Measurements from ENCODE around the gene TMEM245. TPM values are rescaled to one million over a fixed set of nuclear protein-coding genes. Genes with fewer than 3 reads are reported as not detected.

The TMEM245 gene
- total and polyA plus RNA-seq, 2 donors (not counting 3 experiments of a cell fraction or from before 2014, with no cell fraction given), result 44.2 to 48.0 TPM

DNA sequence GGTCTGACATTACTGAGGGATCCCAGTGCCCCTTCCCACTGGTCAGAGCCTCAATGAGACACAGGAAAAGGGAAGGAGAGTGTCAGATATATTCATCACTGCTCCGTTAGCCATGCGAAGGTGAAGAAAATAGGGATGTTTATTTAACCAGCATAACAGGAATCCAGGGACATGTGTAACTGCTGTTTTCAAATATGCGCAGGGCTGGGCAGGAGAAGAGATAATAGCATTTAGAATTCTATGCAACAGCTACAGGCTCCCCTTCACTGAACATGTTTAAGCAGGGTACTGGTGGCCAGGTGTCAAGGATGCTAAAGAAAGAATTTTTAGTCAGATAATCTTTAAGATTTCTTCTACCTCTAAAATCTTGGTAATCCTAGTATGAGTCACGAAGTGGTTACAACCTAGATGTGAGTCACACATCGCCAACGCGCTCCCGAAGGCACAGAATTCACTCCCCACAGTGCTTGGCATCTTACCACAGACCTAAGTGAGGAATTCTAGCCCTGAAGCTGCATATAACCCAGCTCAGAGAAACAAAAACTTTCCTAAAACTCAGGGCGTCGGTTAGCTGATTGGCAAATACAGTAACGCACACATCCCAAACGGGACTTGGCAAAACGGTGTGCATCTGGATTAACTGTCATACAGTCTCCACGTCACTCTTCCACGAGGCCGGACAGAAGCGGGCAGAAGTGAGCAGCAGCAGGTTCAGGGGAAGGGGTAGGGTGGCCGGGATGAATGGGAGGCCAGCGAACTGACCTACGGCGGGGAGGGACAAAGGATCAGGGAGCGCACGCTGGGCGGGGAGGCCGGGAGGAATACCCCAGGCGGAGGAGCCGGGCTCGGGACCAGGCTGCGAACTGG, 107.5 kb downstream of the TMEM245 start:
- FAIRE-seq, result peak; percentile 87
- CTCF ChIA-PET, result interaction anchor here (1.7 to 3.3 kb wide), 3 partner anchors 15 to 58 kb away, joined by 6 to 16 read pairs (median 7); no protein-coding TSS in a partner anchor
- TF ChIP-seq MAX (IDR thresholded peaks at IDR 0.05; ENCODE audit: insufficient read depth, insufficient read length) (no peak), POLR2AphosphoS5 (IDR thresholded peaks at IDR 0.05; ENCODE audit: insufficient read depth, low read depth, low read length) (no peak), JUN (IDR thresholded peaks at IDR 0.05; ENCODE audit: borderline replicate concordance, insufficient read depth, insufficient read length, low read depth) (peak; percentile 95), FOS (IDR thresholded peaks at IDR 0.05; ENCODE audit: borderline replicate concordance, insufficient read depth, low read length) (peak; percentile 95), EZH2 (IDR thresholded peaks at IDR 0.05; ENCODE audit: borderline replicate concordance, low read depth, low read length, severe bottlenecking) (no peak), MYC (IDR thresholded peaks at IDR 0.05; ENCODE audit: low read depth, low read length) (no peak), GATA2 (IDR thresholded peaks at IDR 0.05; ENCODE audit: insufficient read depth, insufficient read length, low read depth, low read length) (peak; percentile 54), POLR2A (IDR thresholded peaks at IDR 0.05; ENCODE audit: low read depth, low read length) (no peak)
- TF ChIP-seq, protein P1, sequence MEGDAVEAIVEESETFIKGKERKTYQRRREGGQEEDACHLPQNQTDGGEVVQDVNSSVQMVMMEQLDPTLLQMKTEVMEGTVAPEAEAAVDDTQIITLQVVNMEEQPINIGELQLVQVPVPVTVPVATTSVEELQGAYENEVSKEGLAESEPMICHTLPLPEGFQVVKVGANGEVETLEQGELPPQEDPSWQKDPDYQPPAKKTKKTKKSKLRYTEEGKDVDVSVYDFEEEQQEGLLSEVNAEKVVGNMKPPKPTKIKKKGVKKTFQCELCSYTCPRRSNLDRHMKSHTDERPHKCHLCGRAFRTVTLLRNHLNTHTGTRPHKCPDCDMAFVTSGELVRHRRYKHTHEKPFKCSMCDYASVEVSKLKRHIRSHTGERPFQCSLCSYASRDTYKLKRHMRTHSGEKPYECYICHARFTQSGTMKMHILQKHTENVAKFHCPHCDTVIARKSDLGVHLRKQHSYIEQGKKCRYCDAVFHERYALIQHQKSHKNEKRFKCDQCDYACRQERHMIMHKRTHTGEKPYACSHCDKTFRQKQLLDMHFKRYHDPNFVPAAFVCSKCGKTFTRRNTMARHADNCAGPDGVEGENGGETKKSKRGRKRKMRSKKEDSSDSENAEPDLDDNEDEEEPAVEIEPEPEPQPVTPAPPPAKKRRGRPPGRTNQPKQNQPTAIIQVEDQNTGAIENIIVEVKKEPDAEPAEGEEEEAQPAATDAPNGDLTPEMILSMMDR (IDR thresholded peaks at IDR 0.05; ENCODE audit: extremely low read depth in 1 of 2, insufficient read depth in 1 of 2, low read depth in 1 of 2, low read length in 2 of 2), result no peak
- Histone ChIP-seq H3K4me1 (ENCODE audit: control insufficient read depth, extremely low read depth, insufficient read depth, low read length) (peaks cover 40% of the 10 kb centered on the region), H3K4me2 (ENCODE audit: insufficient read depth, low read length) (peak overlapping the region; percentile 61), H3K9me1 (replicated peaks; ENCODE audit: control insufficient read depth, extremely low read depth, insufficient read depth, low read length) (no peaks in the 10 kb centered on the region), H3K9me3 (replicated peaks; ENCODE audit: control insufficient read depth, insufficient read depth, low read length) (no peaks in the 10 kb centered on the region), H3K27me3 (ENCODE audit: control insufficient read depth in 2 of 2, insufficient read depth in 2 of 2, low read length in 2 of 2) (no peaks in the 10 kb centered on the region), H4K20me1 (replicated peaks; ENCODE audit: control insufficient read depth, extremely low read depth, insufficient read depth, low read length) (peaks cover 4% of the 10 kb centered on the region), H3K79me2 (ENCODE audit: control insufficient read depth, insufficient read depth, low read length) (peaks cover 56% of the 10 kb centered on the region), H3K27ac (ENCODE audit: insufficient read depth, low read depth, low read length) (peak overlapping the region; percentile 77), H3K4me3 (replicated peaks in 1 of 3; ENCODE audit: insufficient read depth in 1 of 3, low read depth in 1 of 3, low read length in 3 of 3) (peak overlapping the region; percentile 68 to 81 (median 68)), H2AFZ (ENCODE audit: low read depth, low read length) (peak overlapping the region; percentile 1), H3K36me3 (ENCODE audit: control insufficient read depth in 2 of 2, extremely low read depth in 1 of 2, insufficient read depth in 2 of 2, low read length in 2 of 2) (no peaks in the 10 kb centered on the region), H3K9ac (replicated peaks; ENCODE audit: extremely low read depth, insufficient read depth, low read length) (peak overlapping the region; percentile 74)
- DNase-seq (ENCODE audit: low read depth, low spot score), result peak; percentile 91
- BruUV-seq (replicated peaks), result TSS peak; percentile 41
- intact Hi-C loops (cut with micrococcal nuclease) (loop anchor here (1.0 to 2.0 kb wide), 6 partner anchors 18 to 309 kb away; partner anchors contain the start of genes ABITRAM, ELP1, EPB41L4B and TMEM245), dilution Hi-C loops (cut with MboI; ENCODE audit: extremely low pct_ligation_motif_present, low sequenced_read_pairs) (no loop called here)
- POLR2A ChIA-PET, result interaction anchor here (0.6 kb wide), 1 partner anchor 86 kb away, joined by 3 read pairs; no protein-coding TSS in a partner anchor
